SW 1271 (cell line): ENCODE results near the gene ALX4.

ENCODE experiments used
- DNase-seq, 2 experiments: peaks; one replicate each; lab custom pipeline; 2025; lab: John Stamatoyannopoulos, UW

The ALX4 gene

DNA sequence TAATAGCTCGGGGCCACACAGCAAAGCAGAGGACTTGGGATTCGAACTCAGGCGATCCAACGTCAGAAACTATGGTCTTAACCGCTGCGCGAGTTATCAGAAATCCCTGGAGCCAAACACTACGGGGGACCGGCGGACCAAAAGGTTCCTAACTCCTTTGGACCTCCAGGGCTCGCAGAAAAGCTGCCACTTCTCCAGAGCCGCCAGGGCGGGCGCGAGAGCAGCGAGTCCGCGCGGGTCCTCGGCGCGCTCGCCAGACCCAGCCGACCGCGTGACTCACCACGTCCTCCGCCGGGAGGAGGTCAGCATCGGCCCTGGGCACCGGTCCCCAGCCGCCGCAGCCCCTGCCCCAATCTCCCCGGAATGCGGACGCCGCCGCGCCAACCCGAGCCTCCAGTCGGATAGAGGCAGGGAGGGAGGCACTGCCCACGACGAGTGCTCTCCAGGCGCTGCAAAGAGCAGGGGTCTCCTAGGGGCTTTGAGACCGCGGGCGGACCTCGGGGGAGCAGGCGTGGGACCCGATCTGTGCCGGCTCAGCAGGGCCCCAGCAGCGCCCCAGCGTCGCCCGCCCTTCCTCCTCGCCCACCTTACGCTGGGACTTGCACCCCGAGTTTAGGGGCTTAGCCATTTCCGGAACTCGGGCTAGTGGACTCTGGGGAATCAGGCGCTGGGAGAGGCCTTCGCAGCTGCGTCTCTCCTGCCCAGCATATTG lies 6.2 kb upstream of the ALX4 start:
- no peak for DNase-seq

DNA sequence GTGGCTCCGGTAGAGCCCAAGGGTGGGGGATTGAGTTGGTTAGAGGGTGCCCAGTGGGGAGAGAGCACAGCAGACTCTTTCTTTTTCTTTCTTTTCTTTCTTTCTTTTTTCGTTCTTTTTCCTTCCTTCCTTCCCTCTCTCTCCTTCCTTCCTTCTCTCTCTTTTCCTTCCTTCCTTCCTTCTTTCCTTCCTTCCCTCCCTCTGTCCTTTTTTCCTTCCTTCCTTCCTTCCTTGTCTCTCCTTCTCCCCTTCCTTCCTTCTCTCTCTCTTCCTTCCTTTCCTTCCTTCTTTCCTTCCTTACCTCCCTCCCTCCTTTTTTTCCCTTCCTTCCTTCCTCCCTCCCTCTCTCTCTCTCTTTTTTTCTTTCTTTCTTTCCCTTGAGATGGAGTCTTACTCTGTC lies 4.8 kb upstream of the ALX4 start:
- DNase-seq = no peak

DNA sequence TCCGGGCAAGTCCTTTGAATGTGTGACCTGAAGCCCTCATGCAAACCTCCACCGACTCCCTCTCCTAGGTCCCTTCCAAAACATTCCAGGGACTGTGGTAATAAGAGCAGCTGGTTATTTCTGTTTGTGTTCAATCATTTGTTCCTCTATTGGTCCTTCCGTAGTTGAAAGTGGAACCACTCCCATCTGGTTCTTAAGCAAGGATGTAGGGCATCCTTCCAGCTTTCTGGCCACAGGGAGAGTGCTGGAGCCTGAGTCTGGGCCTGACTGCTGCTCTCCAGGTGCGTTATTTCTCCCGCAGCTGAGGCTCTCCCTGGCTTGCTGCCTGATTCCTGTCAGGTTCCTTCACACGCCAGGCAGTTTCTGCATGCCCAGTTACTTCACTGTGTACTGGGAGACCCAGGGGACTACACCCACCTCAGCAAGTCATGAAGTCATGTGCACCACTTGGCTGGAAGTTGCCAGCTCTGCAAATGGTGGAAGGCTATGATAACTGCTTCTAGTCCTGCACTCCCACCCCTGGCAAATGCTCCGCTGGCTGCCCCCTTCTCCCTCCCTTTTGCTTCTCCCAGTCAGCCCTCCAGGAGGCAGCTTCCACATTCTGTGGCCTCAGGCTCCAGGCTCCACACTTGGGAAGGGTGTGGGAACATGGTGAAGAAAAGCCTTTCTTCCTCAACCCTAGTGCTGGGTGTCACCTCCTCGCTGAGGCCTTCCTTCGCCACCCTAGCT lies 4.0 kb upstream of the ALX4 start:
- no peak for DNase-seq

DNA sequence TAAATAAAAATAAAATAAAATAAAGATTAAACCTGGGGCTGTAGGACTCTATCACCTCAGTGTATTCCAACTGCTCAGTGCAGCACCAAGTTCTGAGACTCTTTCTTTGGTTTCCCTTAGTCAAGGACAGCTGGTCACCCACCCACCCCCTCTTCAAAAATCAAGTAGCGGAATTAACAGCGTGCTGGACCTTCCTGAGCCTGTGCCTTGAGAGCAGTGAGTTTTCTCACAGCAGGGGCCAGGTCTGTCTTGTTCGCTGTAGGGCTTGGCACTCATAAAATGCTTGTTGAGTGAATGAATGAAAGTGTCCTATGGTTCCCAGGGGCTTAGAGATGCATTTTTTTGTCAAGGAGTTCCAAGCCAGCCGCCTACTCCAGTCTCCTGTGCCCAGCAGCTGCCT lies 2.9 kb upstream of the ALX4 start:
- no peak for DNase-seq

DNA sequence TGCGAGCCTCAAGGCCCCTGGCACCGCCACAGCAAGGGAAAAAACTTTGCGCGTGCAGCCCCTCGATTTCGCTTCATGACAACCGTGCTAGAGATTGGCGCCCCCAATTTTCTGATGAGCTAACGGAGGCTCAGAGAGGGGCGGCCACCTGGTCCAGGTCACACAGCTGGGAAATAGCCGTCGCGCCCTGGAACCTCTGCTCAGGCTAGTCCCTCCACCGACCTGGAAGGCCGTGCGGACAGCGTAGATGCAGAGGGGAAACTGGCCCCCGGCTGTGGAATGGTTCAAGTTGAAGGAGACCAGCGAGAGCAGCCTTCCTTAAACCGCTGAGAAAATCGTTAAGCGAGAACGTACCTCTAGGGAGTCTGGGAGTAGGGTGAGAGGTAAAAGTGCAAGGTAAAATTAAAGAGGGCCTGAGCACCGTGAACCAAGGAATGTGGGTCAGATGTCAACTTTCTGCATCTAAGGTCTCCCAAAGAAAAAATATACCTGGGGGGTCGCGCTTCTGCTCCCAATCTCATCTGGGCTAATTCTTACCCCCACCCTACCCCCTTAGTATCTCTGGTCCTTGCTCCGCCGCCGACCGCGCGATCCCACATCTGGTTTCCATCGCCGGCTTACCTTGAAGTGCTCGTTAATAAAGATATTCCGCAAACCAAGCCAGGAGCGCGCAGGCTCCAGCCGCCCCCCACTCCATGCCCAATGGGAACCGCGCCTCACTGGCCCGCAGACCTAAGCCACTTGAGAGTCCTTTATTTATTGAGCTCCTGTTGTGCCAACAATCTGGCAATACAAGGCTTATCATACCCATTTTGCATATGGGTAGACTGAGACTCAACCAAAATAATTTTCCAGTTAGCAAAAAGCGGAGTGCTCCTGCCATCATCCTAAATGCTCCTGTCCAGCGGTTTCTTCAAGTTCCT lies 1.7 kb upstream of the ALX4 start:
- DNase-seq = no peak

DNA sequence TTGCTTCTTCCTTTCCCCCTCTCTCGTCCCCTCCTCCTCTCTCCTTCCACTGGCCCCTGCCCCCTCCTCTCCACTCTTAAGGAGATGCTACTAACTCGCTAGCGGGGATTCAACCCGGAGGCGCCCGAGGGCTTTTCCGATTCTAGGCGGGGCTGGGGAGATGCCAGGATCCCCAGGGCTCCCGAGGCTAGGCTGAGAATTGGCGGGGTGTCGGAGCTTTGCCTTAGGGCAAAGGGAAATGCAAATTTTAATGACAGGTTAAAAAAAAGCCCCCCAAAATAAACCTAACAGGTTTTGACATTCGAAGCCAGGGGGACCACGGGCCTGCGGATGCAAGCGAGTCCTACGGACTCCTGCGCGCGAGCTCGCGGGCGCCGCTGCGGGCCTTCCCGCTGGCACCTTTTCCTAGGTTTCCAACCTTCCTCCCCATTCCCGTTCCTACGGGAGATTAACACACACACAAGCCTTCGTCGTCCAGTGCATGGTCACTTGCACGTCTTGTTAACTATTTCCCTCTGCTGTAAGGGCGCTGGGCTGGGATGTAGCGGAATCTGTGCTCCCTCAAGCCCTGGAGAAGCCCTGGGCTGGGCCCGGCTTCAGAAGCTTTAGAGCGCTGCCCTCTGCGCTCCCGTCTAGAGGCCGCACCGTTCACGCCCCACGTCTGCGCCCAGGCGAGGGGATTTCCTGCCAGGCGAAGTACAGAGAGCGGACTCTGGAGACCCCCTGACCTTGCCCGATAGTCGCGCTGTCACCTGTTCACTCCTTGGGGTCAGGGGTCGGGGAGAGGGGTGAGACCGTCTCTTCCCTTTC lies 729 bp upstream of the ALX4 start:
- DNase-seq = no peak

DNA sequence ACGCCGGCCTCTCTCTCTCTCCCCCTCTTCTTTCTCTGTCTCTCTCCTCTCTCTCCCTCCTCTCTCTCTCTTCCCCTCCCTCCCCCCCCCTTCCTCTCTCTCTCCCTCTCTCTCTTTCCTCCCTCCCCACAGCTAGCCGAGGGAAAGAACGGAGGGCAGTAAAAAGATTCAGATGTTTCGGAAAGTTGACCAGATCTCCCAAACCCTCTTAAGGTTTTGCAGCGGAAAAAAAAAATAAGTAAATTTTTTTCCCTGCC lies 195 bp upstream of the ALX4 start:
- DNase-seq = no peak

DNA sequence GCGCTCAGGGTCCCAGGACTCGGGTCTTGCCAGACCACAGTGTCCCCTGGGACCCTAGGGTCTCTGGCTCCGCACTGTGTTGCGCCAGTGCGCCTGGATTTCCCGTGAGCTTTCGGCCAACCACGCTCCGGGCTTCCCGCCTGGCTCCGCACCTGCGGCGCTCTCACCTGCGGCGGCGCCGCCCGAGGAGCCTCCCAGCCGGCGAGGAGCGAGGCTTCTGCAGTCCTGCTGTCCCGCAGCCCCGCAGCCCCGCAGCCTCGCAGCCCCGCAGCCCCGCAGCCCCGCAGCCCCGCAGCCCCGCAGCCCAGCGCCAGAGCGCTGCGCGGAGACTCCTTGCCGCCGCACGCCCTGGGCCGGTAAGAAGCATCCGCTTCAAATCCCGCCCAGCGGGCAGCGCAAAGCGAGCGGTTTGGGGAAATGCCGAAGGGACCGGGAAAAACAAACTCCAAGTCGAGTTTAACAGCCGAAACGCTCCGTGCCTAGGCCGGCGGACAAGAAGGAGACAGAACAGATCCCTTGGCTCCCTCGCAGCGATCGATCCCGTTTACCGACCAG lies 939 bp downstream of the ALX4 start:
- DNase-seq = no peak

DNA sequence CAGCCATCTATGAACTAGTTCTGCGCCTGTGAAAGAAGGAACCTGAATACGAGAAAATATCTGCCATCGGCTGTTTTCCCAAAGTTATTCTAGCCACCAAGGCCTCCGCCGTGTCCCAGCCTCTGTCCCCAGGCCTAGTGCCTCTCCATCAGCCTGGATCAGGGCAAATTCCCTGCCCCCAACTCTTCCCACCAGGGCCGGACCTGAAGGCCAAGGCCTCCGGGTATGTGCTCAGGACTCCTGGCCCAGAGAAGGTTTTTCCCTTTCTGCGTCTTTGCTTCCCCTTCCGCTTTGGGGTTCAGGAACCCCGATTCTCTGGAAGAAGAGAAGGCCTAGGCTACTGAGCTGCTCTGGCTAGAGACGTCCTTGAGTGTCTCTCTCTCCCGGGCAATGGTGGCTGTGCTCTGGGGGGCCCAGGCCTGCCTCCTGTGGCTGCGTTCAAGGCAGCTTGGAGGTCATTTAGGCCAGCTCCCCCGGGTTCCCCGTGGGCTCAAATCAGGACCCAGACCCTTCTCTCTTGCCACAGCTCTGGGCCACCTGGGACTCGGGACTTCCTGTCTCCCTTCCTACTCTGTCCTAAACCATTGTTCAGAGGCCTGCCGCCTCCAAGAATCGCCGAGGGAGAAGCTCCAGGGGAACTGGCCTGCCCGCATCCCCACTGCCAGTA lies 1.6 kb downstream of the ALX4 start:
- no peak for DNase-seq

DNA sequence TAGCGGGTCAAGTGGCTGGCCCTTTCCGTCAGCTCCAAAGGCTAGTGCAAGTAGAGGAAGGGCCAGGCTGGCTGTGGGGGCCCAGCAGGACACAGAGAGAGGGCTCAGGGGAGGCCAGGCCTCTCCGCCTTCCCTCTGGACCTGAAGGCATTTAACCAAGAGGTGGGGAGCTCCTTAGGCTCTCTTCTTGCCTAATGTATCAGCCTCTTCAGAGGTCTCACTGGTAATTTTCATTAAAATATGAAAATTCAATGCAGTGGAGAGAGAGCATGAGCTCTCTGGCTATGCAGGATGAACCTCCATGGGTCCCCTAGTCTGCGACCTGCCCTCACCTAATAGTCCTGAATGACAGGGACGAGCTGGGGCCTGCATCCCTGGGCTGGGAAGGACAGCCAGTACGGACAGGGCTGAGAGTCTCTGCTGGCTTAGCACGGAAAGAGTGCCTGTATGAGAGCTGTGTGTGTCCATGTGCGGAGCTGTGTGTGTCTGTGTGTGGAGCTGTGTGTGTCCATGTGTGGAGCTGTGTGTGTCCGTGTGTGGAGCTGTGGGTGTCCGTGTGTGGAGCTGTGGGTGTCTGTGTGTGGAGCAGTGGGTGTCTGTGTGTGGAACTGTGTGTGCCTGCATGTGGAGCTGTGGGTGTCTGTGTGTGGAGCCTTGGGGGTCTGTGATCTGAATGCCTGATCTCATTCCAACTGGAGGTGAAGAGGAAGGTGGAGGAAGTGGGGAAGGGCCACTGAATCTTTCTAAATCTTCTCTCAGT lies 2.4 kb downstream of the ALX4 start:
- no peak for DNase-seq

DNA sequence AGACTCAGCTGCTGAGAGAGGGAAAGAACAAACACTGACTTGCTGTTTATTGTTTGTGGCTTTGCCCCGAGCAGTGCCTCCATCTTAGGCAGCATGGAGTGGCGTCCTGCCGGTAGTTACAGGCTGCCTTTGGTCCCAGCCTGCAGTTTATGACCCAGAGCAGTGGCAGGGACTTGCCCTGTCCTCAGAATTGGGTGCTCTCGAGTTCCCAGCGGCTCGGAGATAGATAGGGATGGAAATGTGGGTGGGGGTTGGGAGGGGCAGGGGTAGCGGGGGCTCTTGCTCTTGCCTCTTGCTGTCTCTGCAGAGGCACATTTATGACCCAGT lies 3.1 kb downstream of the ALX4 start:
- DNase-seq = no peak

DNA sequence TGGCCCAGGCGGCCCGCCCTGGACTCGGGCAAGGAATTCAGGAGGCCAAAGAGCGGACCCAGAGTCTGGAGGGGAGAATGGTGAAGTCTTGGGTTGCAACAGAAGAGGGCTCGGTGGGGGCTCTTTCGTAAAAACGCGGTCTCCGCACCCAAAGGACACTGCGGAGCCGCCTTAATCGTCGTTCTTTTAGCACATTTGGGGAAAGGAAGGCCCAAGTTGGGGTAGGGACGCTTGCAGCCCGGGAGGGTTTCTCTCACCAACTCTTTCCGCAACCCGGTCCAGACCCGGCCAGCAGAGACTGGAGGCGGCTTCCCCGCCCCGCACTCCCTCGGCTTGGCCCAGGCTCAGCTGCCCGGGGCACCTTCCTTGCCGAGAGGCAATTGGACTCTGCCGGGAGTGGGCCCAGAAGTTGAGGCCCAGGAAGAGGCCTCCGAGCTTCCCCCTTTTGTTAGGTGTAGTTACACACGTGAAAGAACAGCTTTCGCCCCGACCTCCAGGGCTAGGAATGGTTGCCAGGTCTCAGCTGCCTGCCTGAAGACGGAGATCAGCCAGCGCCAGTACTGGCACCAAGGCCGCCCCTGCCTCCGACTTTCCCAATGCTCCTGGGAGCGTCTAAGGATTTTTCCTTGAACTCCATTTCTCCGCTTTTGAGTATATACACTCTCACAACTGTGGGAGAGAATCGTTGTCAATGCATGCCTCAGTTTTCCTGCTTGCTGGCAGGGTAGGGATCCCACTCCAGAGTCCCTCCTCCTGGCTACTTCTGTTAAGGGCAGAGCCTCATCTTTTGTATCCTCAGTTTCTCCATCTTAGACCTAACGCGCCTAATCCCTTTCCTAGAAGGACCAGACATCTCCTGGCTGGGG lies 3.7 kb downstream of the ALX4 start:
- DNase-seq = no peak

DNA sequence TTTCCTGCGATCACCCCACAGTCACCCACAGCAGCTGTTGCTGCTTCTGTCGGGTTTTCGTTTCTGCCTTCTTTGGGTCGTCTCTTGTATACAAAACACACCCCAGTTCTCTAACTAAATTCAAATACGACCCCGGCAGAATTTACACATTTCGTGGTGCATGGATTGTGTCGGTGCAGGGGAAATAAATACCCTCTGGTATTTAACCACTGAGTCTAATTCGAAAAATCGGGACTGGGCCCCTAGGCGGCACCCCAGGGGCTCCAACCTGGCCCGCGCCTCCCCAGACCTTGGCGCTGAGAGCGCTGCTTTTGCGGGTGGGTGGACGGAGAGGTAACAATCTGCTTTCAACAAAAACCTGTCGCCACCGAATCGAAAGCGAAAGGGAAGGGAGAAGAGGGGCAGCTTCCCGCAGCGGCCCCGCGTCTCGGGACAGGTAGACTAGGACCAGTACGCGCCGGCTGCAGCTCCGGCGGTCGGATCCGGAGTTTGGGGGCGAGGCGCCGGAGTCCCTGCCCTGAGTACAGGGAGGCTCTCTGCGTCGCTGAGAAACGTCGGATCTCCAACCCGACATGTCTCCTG lies 4.4 kb downstream of the ALX4 start:
- DNase-seq = no peak

DNA sequence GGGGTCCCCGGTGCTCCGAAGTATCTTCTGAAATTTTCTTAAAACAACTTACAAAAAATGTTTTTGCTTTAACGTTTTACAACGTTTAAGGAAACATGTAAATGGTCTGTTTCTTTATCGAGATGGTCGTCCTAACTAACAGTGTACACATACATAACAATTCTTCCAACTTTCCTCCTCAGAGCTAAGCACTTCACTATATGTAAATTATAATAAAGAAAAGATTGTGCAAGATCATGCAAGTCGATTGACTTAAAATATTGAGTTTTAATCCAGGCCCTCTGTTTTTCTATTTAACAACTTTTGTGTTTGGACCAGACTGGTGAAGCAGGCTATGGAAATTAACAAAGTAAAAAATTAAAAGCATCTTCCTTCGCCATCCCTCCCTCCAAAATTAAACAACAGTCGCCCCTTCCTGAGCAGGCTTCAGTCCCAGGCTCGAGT lies 4.9 kb downstream of the ALX4 start:
- no peak for DNase-seq

DNA sequence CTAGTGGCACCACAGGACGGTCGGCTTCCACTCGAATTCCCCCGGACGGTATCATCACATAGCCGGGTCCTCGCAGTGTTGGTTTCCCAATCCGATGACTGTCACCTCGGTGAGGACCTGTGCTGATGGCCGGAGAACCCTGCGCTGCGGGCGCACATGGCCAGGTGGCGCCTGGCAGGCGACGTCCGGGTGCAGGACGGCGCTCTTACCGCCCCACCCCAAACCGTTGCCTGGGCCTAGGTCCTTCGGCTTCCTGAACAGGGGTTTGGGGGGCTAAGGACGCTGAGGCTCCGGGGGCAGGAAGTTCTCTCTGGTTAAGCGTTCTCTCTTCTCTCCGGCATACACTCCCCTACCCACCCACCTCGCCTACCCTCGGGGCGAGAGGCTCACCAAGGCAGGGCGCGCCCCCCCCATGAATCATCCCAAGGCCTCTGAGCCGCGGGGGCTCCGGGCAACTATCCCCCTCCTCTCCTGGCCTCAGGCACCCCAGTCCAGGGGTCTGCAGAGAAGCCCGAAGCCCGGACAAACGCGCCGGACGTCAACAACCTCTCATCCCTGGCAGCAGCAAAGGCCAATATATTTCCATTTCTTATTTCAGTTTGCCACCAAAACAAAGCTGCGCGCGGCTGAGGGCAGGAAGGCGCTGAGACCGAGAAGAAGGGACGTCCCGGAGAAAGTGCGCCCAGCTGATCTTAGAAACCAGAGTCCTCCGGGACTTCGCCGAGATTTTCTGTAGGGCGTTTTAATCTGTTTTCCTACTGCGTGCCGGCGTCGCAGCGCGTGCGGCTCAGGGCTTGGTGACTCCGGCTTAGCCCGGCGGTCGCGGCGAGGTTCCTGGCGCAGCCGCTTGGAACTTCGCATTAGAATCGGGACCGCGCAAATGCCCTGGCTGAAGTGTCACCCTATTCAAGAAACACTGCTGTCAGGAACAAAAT lies 5.6 kb downstream of the ALX4 start:
- DNase-seq = no peak

DNA sequence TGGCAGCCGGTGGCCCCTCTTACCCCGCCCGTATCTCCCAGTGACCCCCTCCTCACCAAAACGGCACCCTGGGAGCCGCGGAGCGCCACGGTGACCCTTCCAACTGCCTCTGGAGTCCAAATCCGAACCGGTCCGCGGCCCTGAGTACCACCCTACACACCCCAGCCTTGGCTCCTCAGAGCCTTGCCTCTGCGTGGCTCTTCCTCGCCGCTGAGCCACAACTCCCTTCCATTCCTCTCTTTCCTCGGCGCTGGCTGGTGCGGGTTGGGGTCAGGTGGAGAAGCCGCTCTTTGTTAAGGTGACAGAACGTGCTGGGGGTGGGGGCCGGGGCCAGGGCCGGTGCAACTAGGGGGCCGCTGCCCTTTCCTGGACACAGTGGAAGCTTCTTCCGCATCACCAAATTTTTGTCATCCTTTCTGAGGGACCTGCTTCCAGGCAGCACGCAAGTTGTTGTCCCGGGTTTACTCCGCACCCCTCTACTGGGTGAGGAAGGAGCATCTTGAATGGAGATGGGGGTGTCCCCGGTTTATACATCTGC lies 6.5 kb downstream of the ALX4 start:
- DNase-seq = no peak

DNA sequence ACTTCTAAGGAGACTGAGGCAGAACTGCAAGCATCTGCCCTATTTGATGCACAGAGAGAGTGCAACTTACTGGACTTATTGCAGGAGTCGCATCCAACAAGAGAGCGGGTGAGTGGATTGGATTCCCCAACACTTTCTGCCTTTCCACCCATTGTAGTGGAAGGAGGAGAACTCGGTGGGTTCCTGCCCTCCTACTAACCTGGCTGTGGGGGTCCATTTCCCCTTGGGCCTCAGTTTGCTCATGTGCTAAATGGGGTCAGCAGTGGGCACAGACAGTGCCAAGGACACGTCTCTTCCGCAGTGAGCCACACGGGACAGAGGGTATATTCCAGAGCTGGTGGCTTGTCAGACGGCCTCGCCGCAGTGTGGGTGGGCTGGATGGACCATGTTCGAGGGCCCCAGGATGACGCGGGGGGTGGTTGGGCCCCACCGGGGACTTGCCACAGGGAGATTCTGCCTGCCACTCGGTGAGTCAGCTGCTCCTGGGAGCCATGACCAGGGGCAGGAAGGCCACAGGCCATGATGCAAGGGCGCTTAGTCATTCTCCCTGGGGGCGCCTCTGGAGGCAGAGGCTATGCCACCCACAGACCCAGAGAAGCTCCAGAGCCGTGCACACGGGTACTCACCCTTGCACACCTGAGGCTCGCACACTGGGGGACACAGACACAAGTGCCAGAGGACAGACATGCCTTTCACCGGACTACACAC lies 8.2 kb downstream of the ALX4 start:
- peak in 1 of 2 experiments; percentile 9 for DNase-seq
